ENCODE data around the gene COPG1.
"Not testable (repeated sequence)": the region's sequence is repeated elsewhere in the genome, so short reads cannot be mapped to it uniquely, and the experiment has no call there.

COPG1 gene

DNA sequence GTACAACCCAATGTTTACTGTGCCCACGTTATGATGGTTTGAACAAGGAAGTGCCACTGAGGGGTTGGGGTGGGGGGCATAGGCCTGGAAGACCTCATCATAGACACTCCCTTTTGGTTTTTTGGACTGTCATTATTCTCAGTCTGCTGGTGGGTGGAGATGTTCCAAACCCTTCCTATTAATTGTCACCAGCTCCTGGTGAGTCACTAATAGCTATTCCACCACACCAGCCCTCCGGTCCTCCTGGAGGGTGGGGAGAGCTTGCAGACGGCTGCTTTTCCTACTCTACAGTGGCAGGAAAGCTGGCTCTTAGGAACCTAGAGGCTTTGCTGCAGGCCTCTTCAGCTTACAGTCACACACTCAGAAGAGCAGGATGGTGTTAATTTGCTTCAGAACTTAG lies 9.0 kb upstream of the COPG1 start:
- DNase-seq (ENCODE audit: low spot score) = peak; percentile 68

- peak; percentile 1 for DNase-seq (ENCODE audit: low spot score)
Observed at GRCh38 chr3:129245141-129245540, 4.3 kb upstream of the COPG1 start.

- DNase-seq (ENCODE audit: low spot score) = peak; percentile 89
Observed at GRCh38 chr3:129245641-129246306, 3.6 kb upstream of the COPG1 start.

- no peak for DNase-seq (ENCODE audit: low spot score)
Observed at GRCh38 chr3:129246636-129247035, 2.8 kb upstream of the COPG1 start.

- DNase-seq (ENCODE audit: low spot score) = no peak
Observed at GRCh38 chr3:129248286-129248979, 973 bp upstream of the COPG1 start.

- DNase-seq (ENCODE audit: low spot score) = no peak
Observed at GRCh38 chr3:129252748-129253147, 3.3 kb downstream of the COPG1 start.

DNA sequence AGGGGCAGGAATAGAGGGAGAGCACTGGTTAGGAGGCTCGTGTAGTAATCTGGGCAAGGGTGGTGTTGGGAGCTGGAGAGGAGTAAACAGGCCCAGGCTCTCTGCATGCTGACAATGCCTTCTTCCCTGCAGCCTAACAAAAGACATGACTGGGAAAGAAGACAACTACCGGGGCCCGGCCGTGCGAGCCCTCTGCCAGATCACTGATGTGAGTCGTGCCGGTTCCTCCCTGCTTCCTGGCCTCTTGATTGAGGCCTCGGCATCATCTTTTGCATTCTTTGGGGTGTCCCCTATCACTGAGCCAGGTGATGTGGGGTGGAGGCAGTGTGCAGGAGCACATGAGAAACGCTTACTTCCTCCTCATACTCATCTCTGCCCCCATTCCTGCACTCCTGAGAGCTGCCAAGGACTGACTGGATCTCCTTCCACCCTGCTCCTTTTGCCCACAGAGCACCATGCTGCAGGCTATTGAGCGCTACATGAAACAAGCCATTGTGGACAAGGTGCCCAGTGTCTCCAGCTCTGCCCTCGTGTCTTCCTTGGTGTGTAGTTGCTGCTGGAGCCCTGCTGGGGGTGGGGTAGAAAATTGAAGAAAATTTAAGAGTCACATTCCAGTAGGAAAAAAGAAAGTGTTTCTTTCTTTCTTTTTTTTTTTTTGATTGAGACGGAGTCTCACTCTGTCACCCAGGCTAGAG lies 5.3 kb downstream of the COPG1 start:
- no peak for DNase-seq (ENCODE audit: low spot score)

GRCh38 chr3:129256270-129256669 lies 6.9 kb downstream of the COPG1 start:
- no peak for DNase-seq (ENCODE audit: low spot score)

DNA sequence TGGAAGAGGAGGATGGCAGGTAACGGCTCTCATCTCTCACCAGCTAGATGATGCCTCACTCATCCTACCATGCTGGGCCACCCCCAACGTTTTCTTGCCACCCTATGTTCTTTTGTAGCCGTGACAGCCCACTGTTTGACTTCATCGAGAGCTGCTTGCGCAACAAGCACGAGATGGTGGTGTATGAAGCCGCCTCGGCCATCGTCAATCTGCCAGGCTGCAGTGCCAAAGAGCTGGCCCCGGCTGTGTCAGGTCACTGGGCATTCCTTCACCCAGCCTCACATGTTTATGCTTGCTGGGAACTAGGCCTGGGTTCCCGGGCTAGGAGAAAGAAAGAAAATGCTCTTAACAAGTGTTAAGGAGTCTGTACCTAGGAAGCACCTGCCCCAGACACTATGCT lies 8.2 kb downstream of the COPG1 start:
- DNase-seq (ENCODE audit: low spot score) = no peak

DNA sequence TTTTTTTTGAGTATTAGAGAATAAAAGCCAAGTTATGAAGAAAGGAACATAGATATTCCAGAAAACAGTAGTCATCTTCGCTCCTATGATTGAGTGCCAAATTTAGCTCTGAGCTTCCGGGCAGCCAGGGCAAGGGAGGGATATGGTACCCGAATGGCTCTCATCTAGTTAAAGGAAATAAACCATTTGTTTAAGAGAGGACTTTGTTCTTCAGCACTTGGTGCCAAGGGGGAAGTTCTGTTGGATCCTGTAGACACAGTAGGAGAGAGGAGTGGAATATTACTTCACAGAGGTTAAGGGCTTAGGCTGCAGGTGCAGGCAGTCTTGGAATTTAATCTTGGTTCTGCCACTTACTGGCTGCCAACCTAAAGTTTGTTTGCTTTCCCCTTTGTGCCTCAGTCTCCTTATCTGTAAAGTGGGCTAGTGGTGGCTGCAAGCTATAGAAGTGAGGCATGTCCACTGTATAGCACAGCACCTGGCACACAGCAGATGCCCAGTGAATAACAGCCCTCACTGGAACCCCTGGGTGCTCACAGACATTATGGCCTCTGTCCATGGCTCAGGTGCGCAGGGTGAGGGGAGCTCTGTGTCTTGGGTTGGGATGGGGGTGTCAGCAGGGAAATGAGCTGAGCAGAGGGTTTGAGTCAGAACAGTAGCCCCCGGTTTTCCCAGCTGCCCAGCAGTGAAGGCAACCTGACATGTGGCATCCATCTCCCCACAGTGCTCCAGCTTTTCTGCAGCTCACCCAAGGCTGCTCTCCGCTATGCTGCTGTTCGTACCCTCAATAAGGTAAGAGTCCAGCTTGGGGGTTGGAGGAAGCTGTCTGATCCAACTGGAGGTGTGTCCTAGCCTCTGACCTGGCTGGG lies 10.4 kb downstream of the COPG1 start:
- DNase-seq (ENCODE audit: low spot score) = no peak

GRCh38 chr3:129260606-129261005 lies 11.2 kb downstream of the COPG1 start:
- no peak for DNase-seq (ENCODE audit: low spot score)

DNA sequence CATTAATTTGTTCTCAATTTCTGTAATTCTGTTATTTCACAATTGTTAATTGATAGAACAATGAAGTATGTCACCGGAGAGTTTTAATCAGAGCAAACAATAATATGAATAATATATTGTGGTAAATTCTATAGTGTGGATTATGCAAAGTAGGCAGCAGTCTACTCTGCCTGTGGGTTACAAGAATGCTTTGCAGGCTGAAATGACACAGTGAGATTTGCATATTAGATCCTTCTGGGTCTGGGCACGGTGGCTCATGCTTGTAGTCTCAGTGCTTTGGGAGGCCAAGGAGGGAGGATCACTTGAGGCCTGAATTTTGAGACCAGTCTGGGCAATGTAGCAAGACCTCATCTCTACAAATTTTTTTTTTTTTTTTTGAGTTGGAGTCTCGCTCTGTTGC lies 12.5 kb downstream of the COPG1 start:
- no peak for DNase-seq (ENCODE audit: low spot score)

DNA sequence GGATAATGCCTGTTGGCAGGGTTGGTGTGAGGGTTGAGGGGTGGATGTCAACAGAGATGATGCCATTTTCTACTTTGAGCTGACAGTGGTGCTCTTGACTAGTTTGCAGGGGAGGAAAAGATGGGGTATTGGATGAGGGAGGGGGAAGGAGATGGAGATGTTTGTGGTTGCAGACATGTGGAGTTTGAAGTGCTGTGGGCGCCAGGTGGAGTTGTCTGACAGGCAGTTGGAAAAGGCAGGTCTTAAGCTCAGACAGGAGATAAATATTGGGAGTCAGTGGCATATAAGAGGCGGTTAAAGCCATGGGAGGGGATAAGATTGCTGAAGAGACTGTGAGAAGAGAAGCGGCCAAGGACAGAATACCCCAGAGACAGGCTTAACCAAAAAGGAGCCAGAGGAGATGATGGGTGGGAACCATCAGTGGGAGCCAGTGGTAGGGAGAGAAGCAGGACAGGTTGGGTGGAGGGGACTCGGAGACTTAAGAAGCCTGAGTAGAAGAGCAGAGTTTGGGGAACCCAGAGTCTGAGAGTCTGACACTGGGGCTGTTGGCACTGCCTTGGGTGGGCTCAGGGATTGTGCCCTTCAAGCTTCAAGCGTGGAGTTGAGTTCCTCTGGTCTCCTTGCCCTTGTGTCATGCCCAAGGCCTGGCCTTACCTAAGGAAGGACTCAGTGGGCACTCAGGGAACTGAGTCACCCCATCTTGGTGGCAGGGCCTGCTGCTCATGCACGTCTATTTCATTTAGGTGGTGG lies 13.9 kb downstream of the COPG1 start:
- DNase-seq (ENCODE audit: low spot score) = no peak

- DNase-seq (ENCODE audit: low spot score) = not testable (repeated sequence)
Observed at GRCh38 chr3:129264994-129265393, 15.6 kb downstream of the COPG1 start.

DNA sequence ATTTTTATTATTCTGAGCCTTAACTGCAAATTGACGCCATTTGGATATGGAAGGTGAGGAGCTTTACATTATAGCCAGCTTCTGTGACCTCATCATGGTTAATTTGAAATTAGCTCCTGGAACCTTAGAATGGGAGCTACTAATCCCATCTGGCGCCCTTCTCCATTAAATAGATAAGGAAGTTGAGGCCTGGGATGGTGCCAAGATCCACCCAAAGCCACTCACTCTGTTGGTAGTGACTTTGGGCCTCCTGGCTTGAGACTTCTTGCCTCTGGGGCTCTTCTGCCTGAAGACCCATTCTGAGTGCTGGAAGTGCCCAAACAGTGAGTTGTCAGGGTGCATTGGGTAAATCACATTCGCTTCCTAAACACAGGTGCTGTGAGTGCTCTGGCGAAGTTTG lies 17.2 kb downstream of the COPG1 start:
- DNase-seq (ENCODE audit: low spot score) = no peak

DNA sequence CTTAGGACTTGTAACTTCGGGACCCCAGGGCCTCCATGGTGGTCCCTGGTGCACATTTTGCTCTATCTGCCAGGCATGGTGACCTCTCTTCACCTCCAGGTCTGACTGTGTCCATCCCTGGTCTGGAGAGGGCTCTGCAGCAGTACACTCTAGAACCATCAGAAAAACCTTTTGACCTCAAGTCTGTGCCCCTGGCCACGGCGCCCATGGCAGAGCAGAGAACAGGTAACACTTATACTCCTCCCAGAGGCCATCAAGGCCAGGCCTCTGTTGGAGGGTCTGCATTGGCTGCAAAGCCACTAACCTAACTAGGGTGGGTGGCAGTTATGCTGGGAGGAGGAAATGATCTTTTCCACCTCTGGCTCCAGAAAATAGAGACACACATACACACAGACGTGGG lies 19.0 kb downstream of the COPG1 start:
- no peak for DNase-seq (ENCODE audit: low spot score)

- no peak for DNase-seq (ENCODE audit: low spot score)
Observed at GRCh38 chr3:129271674-129272073, 22.3 kb downstream of the COPG1 start.

- DNase-seq (ENCODE audit: low spot score) = no peak
Observed at GRCh38 chr3:129276385-129276784, 27.0 kb downstream of the COPG1 start.

DNA sequence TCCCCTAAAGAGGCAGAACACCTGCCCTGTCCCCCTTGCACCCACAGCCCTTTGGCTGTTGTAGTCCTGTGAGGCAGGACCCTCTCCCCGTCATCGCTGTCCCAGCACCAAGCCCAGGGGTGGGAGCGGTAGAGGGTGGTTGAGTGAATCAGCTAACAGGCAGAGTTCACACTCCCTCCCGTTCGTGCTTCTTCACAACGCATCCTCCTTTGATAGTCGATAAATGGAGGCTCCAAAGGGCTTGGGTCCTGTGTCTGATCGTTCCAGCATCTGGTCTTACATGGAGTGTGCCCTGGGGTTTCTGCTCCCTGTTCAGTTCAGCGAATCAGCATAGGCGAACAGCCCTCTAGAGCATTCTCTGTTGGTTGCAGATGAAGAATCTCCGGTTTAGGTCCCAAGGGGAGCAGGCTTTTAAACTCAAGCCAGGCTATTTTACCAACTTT lies 28.4 kb downstream of the COPG1 start:
- peak; percentile 21 for DNase-seq (ENCODE audit: low spot score)

- DNase-seq (ENCODE audit: low spot score) = peak; percentile 97
Observed at GRCh38 chr3:129278439-129278965, 29.1 kb downstream of the COPG1 start, which contains the start of gene HMCES. Gene HMCES (plus strand): TSS chr3:129278870. CDS start chr3:129279733, 863 bp downstream.
